Measurements from ENCODE around the gene FAM161B. TPM values are rescaled to one million over a fixed set of nuclear protein-coding genes. Genes with fewer than 3 reads are reported as not detected.

FAM161B gene
- 1 to 10 TPM; 2.3 to 3.2 TPM for total RNA-seq

GRCh38 chr14:73949752-73950734 is at the start of gene FAM161B, which contains the start of gene COQ6:
Gene FAM161B, minus strand, starts transcription at chr14:73950094. Its CDS starts 68 bp downstream, at chr14:73950026.
Gene COQ6, plus strand, starts transcription at chr14:73950302. Its CDS starts 31 bp downstream, at chr14:73950333.
- Histone ChIP-seq H3K4me1 (peaks cover 0 to 20% of the 10 kb centered on the region in 2 donors), H3K36me3 (peaks cover 17% of the 10 kb centered on the region), H3K27me3 (no peaks in the 10 kb centered on the region), H3K27ac (peak within 1 kb of the TSS; percentile 86 to 91), H3K4me3 (peak within 1 kb of the TSS; percentile 81 to 88), H3K9me3 (no peaks in the 10 kb centered on the region)
- DNase-seq (ENCODE audit: low spot score): peak; percentile 95
- TF ChIP-seq CTCF (IDR thresholded peaks at IDR 0.05): peak in 1 of 2 donors; percentile 44

- no peaks in the 10 kb centered on the region for H3K27me3 ChIP-seq
- no peak for DNase-seq (ENCODE audit: low spot score)
- H3K36me3 ChIP-seq: no peaks in the 10 kb centered on the region
- TF ChIP-seq CTCF (IDR thresholded peaks at IDR 0.05): no peak
- H3K27ac ChIP-seq: no peak overlapping the region
- H3K4me3 ChIP-seq: no peak overlapping the region
- H3K9me3 ChIP-seq: no peaks in the 10 kb centered on the region
- no peaks in the 10 kb centered on the region for H3K4me1 ChIP-seq
Observed at GRCh38 chr14:73998726-73999125, 48.8 kb upstream of the FAM161B start.

GRCh38 chr14:73997944-73998447 is 48.1 kb upstream of the FAM161B start:
- DNase-seq (ENCODE audit: low spot score): no peak
- Histone ChIP-seq H3K27ac (no peak overlapping the region), H3K4me1 (no peaks in the 10 kb centered on the region), H3K36me3 (no peaks in the 10 kb centered on the region), H3K27me3 (no peaks in the 10 kb centered on the region), H3K9me3 (no peaks in the 10 kb centered on the region), H3K4me3 (no peak overlapping the region)
- no peak for TF ChIP-seq CTCF (IDR thresholded peaks at IDR 0.05)

- H3K27ac ChIP-seq: no peak overlapping the region
- H3K27me3 ChIP-seq: no peaks in the 10 kb centered on the region
- H3K4me1 ChIP-seq: no peaks in the 10 kb centered on the region
- no peak for DNase-seq (ENCODE audit: low spot score)
- no peak overlapping the region for H3K4me3 ChIP-seq
- H3K9me3 ChIP-seq: no peaks in the 10 kb centered on the region
- H3K36me3 ChIP-seq: no peaks in the 10 kb centered on the region
- no peak for TF ChIP-seq CTCF (IDR thresholded peaks at IDR 0.05)
Observed at GRCh38 chr14:73997108-73997943, 47.4 kb upstream of the FAM161B start.

DNA sequence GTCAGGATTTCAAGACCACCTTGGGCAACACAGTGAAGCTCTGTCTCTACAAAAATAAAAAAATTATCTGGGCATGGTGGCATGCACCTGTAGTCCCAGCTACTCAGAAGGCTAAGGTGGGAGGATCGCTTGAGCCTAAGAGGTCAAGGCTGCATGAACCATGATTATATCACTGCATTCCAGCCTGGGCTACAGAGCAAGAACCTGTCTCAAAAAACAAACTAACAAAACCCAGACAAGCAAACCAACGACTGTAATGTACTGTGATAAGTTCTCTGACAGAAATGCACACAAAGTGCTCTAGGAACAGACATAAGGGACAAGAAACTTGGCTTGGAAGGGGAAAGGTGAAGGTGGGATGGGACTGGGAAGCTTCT is 46.8 kb upstream of the FAM161B start:
- no peak for TF ChIP-seq CTCF (IDR thresholded peaks at IDR 0.05)
- no peak for DNase-seq (ENCODE audit: low spot score)
- Histone ChIP-seq H3K27ac (no peak overlapping the region), H3K36me3 (no peaks in the 10 kb centered on the region), H3K9me3 (no peaks in the 10 kb centered on the region), H3K4me1 (no peaks in the 10 kb centered on the region), H3K27me3 (no peaks in the 10 kb centered on the region), H3K4me3 (no peak overlapping the region)

Measured in right atrium auricular region (tissue), 2 donors.